GM10847 (cell line): Measurements from ENCODE around the gene OPN4.

Experiments
- POLR2A ChIP-seq: IDR thresholded peaks from 2 replicates; pipeline ENCODE4 v1.6.1; 2011; ENCODE audit not compliant: insufficient read length; ENCODE audit errors: extremely low read depth

The OPN4 gene

GRCh38 chr10:86666538-86666937 lies 12.2 kb downstream of the OPN4 start:
- TF ChIP-seq POLR2A: no peak

GRCh38 chr10:86667421-86668181 lies 13.3 kb downstream of the OPN4 start:
- no peak for TF ChIP-seq POLR2A

GRCh38 chr10:86668297-86669165 lies 14.2 kb downstream of the OPN4 start, which contains the start of gene LDB3:
LDB3 (plus strand) TSS chr10:86668511; CDS start chr10:86668692, 181 bp downstream.
- TF ChIP-seq POLR2A: no peak

- TF ChIP-seq POLR2A: no peak
Measured at GRCh38 chr10:86670290-86670811, 16.0 kb downstream of the OPN4 start.

GRCh38 chr10:86670876-86671275 lies 16.5 kb downstream of the OPN4 start:
- TF ChIP-seq POLR2A: no peak

GRCh38 chr10:86671419-86671818 lies 17.1 kb downstream of the OPN4 start:
- TF ChIP-seq POLR2A: no peak

- TF ChIP-seq POLR2A: no peak
Measured at GRCh38 chr10:86671985-86672710, 17.8 kb downstream of the OPN4 start.

GRCh38 chr10:86673216-86673826 lies 19.0 kb downstream of the OPN4 start:
- no peak for TF ChIP-seq POLR2A

GRCh38 chr10:86673827-86674581 lies 19.7 kb downstream of the OPN4 start:
- TF ChIP-seq POLR2A: no peak

- TF ChIP-seq POLR2A: no peak
Measured at GRCh38 chr10:86674912-86675311, 20.6 kb downstream of the OPN4 start.

GRCh38 chr10:86677374-86677773 lies 23.0 kb downstream of the OPN4 start:
- TF ChIP-seq POLR2A: no peak

GRCh38 chr10:86678999-86679792 lies 24.8 kb downstream of the OPN4 start:
- TF ChIP-seq POLR2A: no peak

- TF ChIP-seq POLR2A: no peak
Measured at GRCh38 chr10:86681047-86681446, 26.7 kb downstream of the OPN4 start.
